Measurements from ENCODE around the gene FADS6.

- TF ChIP-seq CTCF (IDR thresholded peaks at IDR 0.05) (no peak), POLR2A (IDR thresholded peaks at IDR 0.05) (no peak)
Measured at GRCh38 chr17:74878658-74879057, 14.8 kb downstream of the FADS6 start.
